ENCODE data around the gene TFAP2A. TPM values are rescaled to one million over a fixed set of nuclear protein-coding genes. Genes with fewer than 3 reads are reported as not detected.

The TFAP2A gene
- polyA plus RNA-seq, 2 of the 4 experiments (the other 2 are of a cell fraction), result 13.1 to 26.9 TPM

DNA sequence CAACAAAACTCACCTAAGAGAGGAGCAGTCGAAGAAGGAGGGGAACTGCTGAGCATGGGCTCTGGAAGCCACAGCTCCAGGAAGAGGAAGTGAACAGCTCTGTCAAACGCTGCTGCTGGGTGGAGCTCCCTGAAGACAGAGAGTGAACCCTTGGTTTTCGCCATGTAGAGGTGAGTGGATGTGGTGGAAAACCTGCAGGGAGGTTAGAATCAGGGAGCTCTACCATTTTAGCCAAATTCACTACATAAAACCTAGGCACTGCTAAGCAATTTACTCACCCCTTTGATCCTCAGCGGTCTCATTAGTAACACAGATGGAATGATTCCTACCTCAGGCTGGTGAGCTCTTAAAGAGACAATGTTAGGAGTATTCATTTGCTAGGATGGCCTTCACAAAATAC lies 19.4 kb upstream of the TFAP2A start:
- H3K4me1 ChIP-seq, result peaks cover 19% of the 10 kb centered on the region; the same call in 2 of the 3 replicates
- ChIA-PET CTCF (interaction anchor here (1.2 to 3.0 kb wide), 6 partner anchors 9 to 1452 kb away, joined by 4 to 15 read pairs (median 8); partner anchors contain the start of gene TFAP2A), POLR2A (interaction anchor here (1.0 kb wide), 1 partner anchor 20 kb away, joined by 5 read pairs; the partner anchor contains the start of gene TFAP2A)
- H3K4me3 ChIP-seq, result no peak overlapping the region
- TF ChIP-seq HOXB5 (CRISPR knock-in tag; IDR thresholded peaks at IDR 0.05), result no peak
- TF ChIP-seq, protein P1, sequence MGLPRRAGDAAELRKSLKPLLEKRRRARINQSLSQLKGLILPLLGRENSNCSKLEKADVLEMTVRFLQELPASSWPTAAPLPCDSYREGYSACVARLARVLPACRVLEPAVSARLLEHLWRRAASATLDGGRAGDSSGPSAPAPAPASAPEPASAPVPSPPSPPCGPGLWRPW (IDR thresholded peaks at IDR 0.05), result no peak
- TF ChIP-seq HOXB13 (CRISPR knock-in tag; IDR thresholded peaks at IDR 0.05; ENCODE audit: low read depth), result no peak
- no peak for TF ChIP-seq EP300 (IDR thresholded peaks at IDR 0.05)
- TF ChIP-seq RARB (CRISPR knock-in tag; IDR thresholded peaks at IDR 0.05), result no peak
- no peak for TF ChIP-seq POLR2A (IDR thresholded peaks at IDR 0.05; ENCODE audit: low read length)
- no peak for TF ChIP-seq ZFP36 (IDR thresholded peaks at IDR 0.05; ENCODE audit: borderline replicate concordance, partially characterized antibody)
- DNase-seq (ENCODE audit: low read depth in 1 of 2, low spot score in 1 of 2), result no peak
- WGBS (ENCODE audit: missing lambda C conversion rate), result 73% methylated on average over 4 of the region's 4 CpGs
- H3K27ac ChIP-seq, result peak overlapping the region; percentile 33 to 79; a peak in 3 of 6 replicates
- H3K9me3 ChIP-seq, result no peaks in the 10 kb centered on the region
- ATAC-seq, result peak in 1 of 2 experiments; percentile 29; a peak in 2 of 6 replicates
- no peak for FAIRE-seq
- no peak overlapping the region for H3K4me2 ChIP-seq

DNA sequence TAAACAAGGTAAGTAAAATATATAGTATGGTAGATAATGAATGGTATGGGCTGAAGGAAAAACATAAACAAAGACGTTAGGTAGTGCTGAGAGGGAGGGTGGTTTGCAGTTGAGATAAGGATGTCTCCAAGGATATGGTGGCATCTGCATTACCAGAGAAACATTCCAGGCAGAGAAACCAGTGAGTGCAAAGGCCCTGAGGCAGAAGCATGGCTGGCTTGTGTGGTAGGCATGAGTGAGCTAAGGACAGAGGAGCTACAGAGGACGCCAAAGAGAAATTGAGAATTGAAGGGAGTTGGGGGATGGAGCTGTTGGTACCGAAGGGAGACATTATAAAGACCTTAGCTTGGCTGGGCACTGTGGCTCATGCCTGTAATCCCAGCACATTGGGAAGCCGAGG lies 18.4 kb upstream of the TFAP2A start:
- no peak for TF ChIP-seq EHMT2 (IDR thresholded peaks at IDR 0.05; ENCODE audit: low read depth)
- TF ChIP-seq TP53 (CRISPR knock-in tag; IDR thresholded peaks at IDR 0.05), result no peak
- TF ChIP-seq, protein P2, sequence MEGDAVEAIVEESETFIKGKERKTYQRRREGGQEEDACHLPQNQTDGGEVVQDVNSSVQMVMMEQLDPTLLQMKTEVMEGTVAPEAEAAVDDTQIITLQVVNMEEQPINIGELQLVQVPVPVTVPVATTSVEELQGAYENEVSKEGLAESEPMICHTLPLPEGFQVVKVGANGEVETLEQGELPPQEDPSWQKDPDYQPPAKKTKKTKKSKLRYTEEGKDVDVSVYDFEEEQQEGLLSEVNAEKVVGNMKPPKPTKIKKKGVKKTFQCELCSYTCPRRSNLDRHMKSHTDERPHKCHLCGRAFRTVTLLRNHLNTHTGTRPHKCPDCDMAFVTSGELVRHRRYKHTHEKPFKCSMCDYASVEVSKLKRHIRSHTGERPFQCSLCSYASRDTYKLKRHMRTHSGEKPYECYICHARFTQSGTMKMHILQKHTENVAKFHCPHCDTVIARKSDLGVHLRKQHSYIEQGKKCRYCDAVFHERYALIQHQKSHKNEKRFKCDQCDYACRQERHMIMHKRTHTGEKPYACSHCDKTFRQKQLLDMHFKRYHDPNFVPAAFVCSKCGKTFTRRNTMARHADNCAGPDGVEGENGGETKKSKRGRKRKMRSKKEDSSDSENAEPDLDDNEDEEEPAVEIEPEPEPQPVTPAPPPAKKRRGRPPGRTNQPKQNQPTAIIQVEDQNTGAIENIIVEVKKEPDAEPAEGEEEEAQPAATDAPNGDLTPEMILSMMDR (IDR thresholded peaks at IDR 0.05), result no peak
- TF ChIP-seq NFE2L2 (conservative IDR thresholded peaks at IDR 0.05; ENCODE audit: low read length), result no peak
- TF ChIP-seq, protein P3, sequence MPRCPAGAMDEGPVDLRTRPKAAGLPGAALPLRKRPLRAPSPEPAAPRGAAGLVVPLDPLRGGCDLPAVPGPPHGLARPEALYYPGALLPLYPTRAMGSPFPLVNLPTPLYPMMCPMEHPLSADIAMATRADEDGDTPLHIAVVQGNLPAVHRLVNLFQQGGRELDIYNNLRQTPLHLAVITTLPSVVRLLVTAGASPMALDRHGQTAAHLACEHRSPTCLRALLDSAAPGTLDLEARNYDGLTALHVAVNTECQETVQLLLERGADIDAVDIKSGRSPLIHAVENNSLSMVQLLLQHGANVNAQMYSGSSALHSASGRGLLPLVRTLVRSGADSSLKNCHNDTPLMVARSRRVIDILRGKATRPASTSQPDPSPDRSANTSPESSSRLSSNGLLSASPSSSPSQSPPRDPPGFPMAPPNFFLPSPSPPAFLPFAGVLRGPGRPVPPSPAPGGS (IDR thresholded peaks at IDR 0.05), result no peak
- TF ChIP-seq ZSCAN20 (CRISPR knock-in tag; IDR thresholded peaks at IDR 0.05), result no peak
- TF ChIP-seq, protein P4, sequence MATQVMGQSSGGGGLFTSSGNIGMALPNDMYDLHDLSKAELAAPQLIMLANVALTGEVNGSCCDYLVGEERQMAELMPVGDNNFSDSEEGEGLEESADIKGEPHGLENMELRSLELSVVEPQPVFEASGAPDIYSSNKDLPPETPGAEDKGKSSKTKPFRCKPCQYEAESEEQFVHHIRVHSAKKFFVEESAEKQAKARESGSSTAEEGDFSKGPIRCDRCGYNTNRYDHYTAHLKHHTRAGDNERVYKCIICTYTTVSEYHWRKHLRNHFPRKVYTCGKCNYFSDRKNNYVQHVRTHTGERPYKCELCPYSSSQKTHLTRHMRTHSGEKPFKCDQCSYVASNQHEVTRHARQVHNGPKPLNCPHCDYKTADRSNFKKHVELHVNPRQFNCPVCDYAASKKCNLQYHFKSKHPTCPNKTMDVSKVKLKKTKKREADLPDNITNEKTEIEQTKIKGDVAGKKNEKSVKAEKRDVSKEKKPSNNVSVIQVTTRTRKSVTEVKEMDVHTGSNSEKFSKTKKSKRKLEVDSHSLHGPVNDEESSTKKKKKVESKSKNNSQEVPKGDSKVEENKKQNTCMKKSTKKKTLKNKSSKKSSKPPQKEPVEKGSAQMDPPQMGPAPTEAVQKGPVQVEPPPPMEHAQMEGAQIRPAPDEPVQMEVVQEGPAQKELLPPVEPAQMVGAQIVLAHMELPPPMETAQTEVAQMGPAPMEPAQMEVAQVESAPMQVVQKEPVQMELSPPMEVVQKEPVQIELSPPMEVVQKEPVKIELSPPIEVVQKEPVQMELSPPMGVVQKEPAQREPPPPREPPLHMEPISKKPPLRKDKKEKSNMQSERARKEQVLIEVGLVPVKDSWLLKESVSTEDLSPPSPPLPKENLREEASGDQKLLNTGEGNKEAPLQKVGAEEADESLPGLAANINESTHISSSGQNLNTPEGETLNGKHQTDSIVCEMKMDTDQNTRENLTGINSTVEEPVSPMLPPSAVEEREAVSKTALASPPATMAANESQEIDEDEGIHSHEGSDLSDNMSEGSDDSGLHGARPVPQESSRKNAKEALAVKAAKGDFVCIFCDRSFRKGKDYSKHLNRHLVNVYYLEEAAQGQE (IDR thresholded peaks at IDR 0.05), result no peak
- no peak for TF ChIP-seq RCOR1 (IDR thresholded peaks at IDR 0.05; ENCODE audit: low read depth, low read length)
- no peak for TF ChIP-seq POLR2A (IDR thresholded peaks at IDR 0.05; ENCODE audit: low read length)
- TF ChIP-seq FOSB (CRISPR knock-in tag; IDR thresholded peaks at IDR 0.05), result no peak
- TF ChIP-seq HOXB5 (CRISPR knock-in tag; IDR thresholded peaks at IDR 0.05), result no peak
- no peak for TF ChIP-seq SMC3 (IDR thresholded peaks at IDR 0.05)
- TF ChIP-seq JUN (IDR thresholded peaks at IDR 0.05), result no peak
- TF ChIP-seq, protein P5, sequence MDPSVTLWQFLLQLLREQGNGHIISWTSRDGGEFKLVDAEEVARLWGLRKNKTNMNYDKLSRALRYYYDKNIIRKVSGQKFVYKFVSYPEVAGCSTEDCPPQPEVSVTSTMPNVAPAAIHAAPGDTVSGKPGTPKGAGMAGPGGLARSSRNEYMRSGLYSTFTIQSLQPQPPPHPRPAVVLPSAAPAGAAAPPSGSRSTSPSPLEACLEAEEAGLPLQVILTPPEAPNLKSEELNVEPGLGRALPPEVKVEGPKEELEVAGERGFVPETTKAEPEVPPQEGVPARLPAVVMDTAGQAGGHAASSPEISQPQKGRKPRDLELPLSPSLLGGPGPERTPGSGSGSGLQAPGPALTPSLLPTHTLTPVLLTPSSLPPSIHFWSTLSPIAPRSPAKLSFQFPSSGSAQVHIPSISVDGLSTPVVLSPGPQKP (IDR thresholded peaks at IDR 0.05; ENCODE audit: low read depth, low read length), result no peak
- TF ChIP-seq HOXB13 (CRISPR knock-in tag; IDR thresholded peaks at IDR 0.05; ENCODE audit: low read depth), result no peak
- TF ChIP-seq CBX2 (IDR thresholded peaks at IDR 0.05; ENCODE audit: borderline replicate concordance, low read depth), result no peak
- TF ChIP-seq BHLHE40 (IDR thresholded peaks at IDR 0.05; ENCODE audit: low read depth, low read length), result no peak
- no peak for TF ChIP-seq RNF2 (IDR thresholded peaks at IDR 0.05; ENCODE audit: borderline replicate concordance, low read depth)
- no peak for DNase-seq (ENCODE audit: low read depth in 1 of 2, low spot score in 1 of 2)
- Histone ChIP-seq H3K9me3 (no peaks in the 10 kb centered on the region), H3K4me2 (no peak overlapping the region), H3K27ac (peak overlapping the region in 1 of 2 experiments; percentile 79; a peak in 2 of 6 replicates), H3K4me3 (no peak overlapping the region), H3K4me1 (peaks cover 19% of the 10 kb centered on the region; the same call in 2 of the 3 replicates)
- CTCF ChIA-PET, result interaction anchor here (1.0 to 3.0 kb wide), 7 partner anchors 10 to 1934 kb away, joined by 3 to 15 read pairs (median 6); partner anchors contain the start of gene TFAP2A
- ATAC-seq, result no peak
- no peak for FAIRE-seq
- POLR2A ChIA-PET, result no interaction called here
- 90% methylated on average over 4 of the region's 4 CpGs for WGBS (ENCODE audit: missing lambda C conversion rate)
